Suppressor macrophage (primary cell): ENCODE results near the gene QRICH1.
"Not testable (repeated sequence)": the region's sequence is repeated elsewhere in the genome, so short reads cannot be mapped to it uniquely, and the experiment has no call there.

Source experiments
- DNase-seq, 4 experiments: peaks; one replicate each; pipeline ENCODE4 v3.0.0-alpha.2; 2020 to 2022

Gene QRICH1

DNA sequence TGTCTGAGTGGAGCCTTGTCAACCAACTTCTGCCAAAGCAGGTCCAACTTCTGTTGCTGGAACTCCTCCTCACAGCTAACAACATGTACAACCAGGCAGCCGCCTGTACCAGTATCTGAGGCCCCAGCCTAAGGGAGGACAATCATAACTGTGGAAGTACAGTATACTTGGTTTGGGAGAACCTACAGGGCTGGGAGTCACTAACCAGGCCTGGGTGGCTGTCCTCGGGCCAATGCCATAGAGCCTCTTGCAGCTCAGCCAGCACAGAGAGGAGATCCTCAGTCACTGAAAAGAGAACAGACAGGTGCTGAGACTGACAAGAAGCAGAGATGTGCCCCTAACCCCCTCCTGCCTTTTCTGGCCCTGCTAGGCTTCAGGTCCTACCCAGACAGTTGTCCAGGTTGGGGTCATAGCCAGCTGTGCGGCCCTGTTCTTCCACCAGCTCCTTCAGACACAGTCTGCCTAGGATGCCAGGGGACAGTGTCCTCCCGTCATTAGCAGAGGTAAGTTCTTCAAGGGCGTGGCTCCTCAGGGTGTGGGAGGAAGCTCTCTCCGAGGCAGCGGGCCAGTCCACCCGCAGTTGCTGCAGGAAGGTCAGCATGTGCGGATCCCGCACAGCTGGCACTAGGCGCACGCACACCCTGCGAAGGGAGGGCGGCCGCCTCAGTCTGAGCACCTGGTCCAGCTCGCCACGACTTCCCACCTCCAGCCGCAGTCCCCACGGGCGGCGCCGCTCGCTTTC lies 76.5 kb downstream of the QRICH1 start:
- DNase-seq: peak in 3 of 4 experiments; percentile 21 to 52 (median 40)

GRCh38 chr3:49016414-49017228 lies 77.2 kb downstream of the QRICH1 start:
- DNase-seq: no peak

DNA sequence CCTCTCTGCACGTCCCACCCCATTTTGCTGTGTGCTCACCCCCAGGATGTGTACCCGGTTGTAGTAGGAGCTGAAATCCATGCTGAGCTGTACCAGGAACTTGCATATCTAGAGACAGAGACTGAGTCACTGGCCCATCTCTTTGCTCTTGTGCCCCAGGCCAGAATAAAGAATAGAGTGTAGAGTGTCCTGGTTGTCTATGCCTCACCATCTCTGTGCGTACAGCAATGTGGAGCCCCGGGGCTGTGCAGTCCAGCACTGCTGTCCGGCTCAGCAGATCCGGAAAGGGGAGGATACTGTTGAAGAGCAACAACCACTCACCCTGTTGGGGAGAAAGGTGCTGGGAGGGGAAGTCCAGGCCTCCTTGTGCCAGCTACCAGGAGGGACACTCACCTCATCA lies 78.1 kb downstream of the QRICH1 start:
- no peak for DNase-seq

- DNase-seq: no peak
Measured at GRCh38 chr3:49015072-49015471, 78.8 kb downstream of the QRICH1 start.

DNA sequence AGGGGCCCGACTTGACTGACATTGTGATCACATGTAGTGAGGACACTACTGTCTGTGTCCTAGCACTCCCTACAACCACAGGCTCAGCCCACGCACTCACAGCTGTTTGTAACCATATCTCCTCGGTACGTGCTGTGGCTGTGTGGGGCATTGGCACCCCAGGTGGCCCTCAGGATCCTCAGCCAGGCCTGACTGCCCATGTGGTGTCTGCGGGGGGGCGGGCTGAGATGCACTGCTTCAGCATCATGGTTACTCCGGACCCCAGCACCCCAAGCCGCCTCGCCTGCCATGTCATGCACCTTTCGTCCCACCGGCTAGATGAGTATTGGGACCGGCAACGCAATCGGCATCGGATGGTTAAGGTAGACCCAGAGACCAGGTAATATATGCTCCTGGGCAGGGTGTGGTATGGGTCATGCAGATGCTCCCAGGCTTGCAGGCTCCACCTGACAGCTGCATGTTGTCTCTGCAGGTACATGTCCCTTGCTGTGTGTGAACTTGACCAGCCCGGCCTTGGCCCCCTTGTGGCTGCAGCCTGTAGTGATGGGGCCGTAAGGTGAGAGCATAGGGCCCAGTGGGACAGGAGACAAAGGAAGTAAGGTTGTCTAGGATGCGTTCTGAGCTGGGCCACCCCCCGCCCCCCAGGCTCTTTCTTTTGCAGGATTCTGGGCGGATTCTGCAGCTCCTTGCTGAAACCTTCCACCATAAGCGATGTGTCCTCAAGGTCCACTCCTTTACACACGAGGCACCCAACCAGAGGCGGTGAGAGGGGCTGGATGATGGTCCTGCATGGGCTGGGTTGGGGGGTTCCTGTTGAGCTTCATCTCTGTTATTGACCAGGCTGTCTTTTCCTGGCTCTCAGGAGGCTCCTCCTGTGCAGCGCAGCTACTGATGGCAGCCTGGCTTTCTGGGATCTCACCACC lies 79.9 kb downstream of the QRICH1 start:
- DNase-seq: peak; percentile 49 to 74 (median 60)

DNA sequence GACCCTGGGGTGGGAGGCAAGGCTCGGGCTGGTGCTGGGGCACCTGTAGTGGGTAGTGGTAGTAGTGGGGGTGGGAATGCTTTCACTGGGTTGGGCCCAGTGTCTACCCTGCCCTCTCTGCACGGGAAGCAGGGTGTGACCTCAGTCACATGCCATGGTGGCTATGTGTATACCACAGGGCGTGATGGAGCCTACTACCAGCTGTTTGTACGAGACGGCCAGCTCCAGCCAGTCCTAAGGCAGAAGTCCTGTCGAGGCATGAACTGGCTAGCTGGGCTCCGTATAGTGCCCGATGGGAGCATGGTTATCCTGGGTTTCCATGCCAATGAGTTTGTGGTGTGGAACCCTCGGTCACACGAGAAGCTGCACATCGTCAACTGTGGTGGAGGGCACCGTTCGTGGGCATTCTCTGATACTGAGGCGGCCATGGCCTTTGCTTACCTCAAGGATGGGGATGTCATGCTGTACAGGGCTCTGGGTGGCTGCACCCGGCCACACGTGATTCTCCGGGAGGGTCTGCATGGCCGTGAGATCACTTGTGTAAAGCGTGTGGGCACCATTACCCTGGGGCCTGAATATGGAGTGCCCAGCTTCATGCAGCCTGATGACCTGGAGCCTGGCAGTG lies 80.6 kb downstream of the QRICH1 start:
- no peak for DNase-seq

GRCh38 chr3:49012441-49013017 lies 81.3 kb downstream of the QRICH1 start:
- no peak for DNase-seq

DNA sequence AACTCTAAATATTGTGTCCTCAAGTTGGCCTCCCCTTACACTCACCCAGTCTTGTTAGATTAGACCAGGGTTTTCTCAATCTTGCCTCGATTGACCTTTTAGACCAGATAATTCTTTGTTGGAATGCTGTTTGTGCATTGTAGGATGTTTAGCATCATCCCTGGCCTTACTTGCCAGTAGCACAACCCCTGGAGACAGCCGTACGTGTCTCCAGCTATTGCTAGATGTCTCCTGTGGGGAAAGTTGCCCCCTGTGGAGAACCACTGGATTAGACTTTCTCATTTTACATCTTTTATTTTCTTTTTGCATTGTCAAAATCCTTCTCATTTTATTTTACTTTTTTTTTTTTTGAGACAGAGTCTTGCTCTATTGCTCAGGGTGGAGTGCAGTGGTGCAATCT lies 84.5 kb downstream of the QRICH1 start:
- no peak for DNase-seq

GRCh38 chr3:49008627-49009026 lies 85.2 kb downstream of the QRICH1 start:
- DNase-seq: not testable (repeated sequence)

- peak; percentile 78 to 92 (median 86) for DNase-seq
Measured at GRCh38 chr3:49007771-49008528, 85.9 kb downstream of the QRICH1 start.

DNA sequence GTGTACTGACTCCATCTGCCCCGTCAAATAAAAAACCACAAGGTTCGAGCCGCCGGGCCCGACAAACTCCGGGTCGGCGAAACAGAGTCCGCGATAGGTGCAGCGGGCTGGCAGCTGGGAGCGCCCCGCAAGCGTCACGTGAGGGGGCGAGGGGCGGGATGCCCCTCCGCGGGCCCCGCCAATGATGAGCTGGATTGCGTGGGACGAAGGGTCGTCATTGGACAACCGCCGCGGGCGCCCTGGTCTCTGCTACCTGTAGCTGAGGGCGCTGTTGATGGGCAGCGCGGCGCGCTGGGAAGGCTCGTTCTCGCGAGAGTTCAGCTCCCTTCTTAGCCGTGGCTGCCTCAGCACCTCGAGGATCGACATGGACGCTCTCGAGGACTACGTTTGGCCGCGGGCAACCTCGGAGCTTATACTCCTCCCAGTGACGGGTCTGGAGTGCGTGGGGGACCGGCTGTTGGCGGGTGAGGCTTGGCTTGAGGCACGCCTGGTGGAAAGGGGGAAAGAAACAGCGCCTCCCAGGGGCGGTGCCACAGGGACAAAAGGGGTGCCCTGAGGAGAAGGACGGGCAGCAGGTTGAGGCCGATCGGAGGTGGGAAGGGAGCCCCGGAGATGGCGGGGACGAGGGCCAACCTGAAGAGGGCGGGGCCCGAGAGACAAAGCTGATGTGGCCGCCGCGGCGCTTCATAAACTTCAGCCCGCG lies 86.7 kb downstream of the QRICH1 start, which contains the start of gene WDR6:
WDR6 (plus strand) TSS at position 324 of the 703 bp plus-strand sequence; CDS start at position 365, 41 bp downstream.
- peak; percentile 94 to 98 (median 96) for DNase-seq

- DNase-seq: peak; percentile 36 to 70 (median 48)
Measured at GRCh38 chr3:49006408-49007067, 87.3 kb downstream of the QRICH1 start.

DNA sequence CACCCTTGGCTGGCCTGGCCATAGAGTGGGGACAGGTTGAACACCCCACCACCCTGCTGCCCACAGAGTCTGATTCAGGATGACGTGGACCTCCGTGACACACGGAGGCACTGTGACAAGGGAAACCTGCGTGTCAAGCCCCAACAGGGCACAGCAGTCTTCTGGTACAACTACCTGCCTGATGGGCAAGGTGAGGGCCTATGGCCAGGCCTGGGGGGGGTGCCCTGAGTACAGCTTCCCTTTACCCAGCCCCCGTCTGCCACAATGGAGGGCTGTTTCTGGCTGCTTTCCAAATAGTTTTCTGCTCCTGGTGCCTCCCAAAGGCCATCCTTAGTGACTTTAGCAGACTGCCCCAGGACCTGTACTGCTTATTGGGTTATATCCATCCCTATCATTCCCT lies 87.9 kb downstream of the QRICH1 start:
- no peak for DNase-seq

GRCh38 chr3:49005303-49005680 lies 88.6 kb downstream of the QRICH1 start:
- no peak for DNase-seq

GRCh38 chr3:49004352-49005302 lies 89.2 kb downstream of the QRICH1 start:
- peak in 2 of 4 experiments; percentile 25 to 27 for DNase-seq

- DNase-seq: no peak
Measured at GRCh38 chr3:49001155-49001554, 92.7 kb downstream of the QRICH1 start.

DNA sequence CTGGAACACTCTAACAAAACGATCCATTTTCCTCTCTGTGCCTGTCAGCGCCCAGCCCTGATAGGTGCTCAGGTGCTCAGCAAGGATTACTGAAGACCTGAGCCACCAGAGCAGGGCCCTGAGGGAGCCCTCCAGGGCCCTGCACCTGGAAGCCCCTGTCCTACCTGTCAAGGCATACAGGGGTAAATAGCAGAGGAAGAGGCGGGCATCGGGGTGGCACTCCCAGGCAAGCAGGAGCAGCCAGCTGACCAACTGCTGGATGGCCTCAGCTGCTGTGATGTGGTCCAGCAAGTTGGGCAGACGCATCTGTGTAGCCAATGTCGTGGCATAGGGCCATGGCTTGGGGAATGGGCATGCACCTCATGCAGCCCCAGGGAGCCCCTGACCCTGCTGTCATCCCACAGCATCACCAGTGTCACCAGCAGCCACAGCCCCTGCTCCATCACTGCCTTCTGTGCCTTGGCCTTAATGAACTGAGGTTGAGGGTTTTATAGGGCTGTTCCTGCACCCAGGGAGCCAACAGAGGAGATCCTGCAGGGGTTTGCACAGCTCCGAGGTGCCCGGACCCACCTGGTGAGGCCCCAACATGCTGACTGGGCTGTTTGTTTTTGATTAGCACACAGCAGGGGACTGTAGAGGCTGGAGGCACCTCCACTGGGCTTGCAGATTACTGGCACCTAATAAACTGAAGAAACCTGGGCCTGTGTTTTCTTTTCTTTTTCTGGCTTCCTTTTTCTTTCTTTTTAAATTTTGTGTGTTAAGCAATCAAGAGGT lies 94.6 kb downstream of the QRICH1 start:
- no peak for DNase-seq
